Vagina (tissue), 2 donors: Measurements from ENCODE around the gene KRTAP10-7.

Source experiments
- CTCF ChIP-seq, 3 experiments: fragments of 450-650 bp in 2 of 3; fragments of 200-600 bp in 1 of 3; sonication (generic) in 1 of 3; IDR thresholded peaks; one replicate each; pipeline ENCODE4 v1.5.1; 2017 to 2019; ENCODE audit warnings: antibody characterized with exemption in 3 of 3, mild to moderate bottlenecking in 2 of 3, moderate library complexity in 2 of 3
- POLR2AphosphoS5 ChIP-seq, 2 donors: sonication (generic); formaldehyde crosslinking; IDR thresholded peaks; one replicate each; pipeline ENCODE4 v1.9.0; 2017; ENCODE audit warnings: antibody characterized with exemption in 2 of 2, mild to moderate bottlenecking in 2 of 2, low read depth in 1 of 2; ENCODE audit not compliant: insufficient read depth in 1 of 2

GRCh38 chr21:44602463-44602850, 2.1 kb downstream of the KRTAP10-7 start:
- TF ChIP-seq CTCF (IDR thresholded peaks at IDR 0.05): no peak
- no peak for TF ChIP-seq POLR2AphosphoS5 (IDR thresholded peaks at IDR 0.05; ENCODE audit: insufficient read depth in 1 of 2, low read depth in 1 of 2)
